ENCODE results near the gene DRAP1.

DNA sequence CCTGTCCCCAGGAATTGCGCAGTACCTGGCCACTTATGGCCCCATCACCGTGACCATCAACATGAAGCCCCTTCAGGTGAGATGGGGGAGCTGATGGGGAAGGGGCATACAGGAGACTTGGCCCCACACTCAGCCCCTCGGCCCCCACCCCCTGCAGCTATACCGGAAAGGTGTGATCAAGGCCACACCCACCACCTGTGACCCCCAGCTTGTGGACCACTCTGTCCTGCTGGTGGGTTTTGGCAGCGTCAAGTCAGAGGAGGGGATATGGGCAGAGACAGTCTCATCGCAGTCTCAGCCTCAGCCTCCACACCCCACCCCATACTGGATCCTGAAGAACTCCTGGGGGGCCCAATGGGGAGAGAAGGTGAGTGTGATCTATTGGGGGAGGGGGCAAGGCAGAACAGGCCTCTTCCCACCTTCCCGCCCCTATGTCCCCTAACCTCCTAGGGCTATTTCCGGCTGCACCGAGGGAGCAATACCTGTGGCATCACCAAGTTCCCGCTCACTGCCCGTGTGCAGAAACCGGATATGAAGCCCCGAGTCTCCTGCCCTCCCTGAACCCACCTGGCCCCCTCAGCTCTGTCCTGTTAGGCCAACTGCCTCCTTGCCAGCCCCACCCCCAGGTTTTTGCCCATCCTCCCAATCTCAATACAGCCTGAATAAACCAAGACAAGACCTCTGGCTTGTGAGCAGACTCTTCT is 36.0 kb upstream of the DRAP1 start:
- TF ChIP-seq, protein P1, sequence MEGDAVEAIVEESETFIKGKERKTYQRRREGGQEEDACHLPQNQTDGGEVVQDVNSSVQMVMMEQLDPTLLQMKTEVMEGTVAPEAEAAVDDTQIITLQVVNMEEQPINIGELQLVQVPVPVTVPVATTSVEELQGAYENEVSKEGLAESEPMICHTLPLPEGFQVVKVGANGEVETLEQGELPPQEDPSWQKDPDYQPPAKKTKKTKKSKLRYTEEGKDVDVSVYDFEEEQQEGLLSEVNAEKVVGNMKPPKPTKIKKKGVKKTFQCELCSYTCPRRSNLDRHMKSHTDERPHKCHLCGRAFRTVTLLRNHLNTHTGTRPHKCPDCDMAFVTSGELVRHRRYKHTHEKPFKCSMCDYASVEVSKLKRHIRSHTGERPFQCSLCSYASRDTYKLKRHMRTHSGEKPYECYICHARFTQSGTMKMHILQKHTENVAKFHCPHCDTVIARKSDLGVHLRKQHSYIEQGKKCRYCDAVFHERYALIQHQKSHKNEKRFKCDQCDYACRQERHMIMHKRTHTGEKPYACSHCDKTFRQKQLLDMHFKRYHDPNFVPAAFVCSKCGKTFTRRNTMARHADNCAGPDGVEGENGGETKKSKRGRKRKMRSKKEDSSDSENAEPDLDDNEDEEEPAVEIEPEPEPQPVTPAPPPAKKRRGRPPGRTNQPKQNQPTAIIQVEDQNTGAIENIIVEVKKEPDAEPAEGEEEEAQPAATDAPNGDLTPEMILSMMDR (IDR thresholded peaks at IDR 0.05) = no peak
- TF ChIP-seq ZNF416 (CRISPR knock-in tag; IDR thresholded peaks at IDR 0.05) (no peak), NR3C1 (CRISPR knock-in tag; conservative IDR thresholded peaks at IDR 0.05; ENCODE audit: low read depth) (no peak), SMAD3 (CRISPR knock-in tag; IDR thresholded peaks at IDR 0.05; ENCODE audit: borderline replicate concordance) (no peak), ZNF263 (CRISPR knock-in tag; IDR thresholded peaks at IDR 0.05; ENCODE audit: low read depth) (no peak), CREB1 (CRISPR knock-in tag; IDR thresholded peaks at IDR 0.05) (no peak), RELA (CRISPR knock-in tag; IDR thresholded peaks at IDR 0.05; ENCODE audit: borderline replicate concordance) (no peak), GRHL2 (CRISPR knock-in tag; IDR thresholded peaks at IDR 0.05; ENCODE audit: insufficient replicate concordance, severe bottlenecking) (no peak), JUN (CRISPR knock-in tag; IDR thresholded peaks at IDR 0.05) (no peak), FOXJ3 (CRISPR knock-in tag; IDR thresholded peaks at IDR 0.05; ENCODE audit: borderline replicate concordance) (no peak), IRF2 (CRISPR knock-in tag; IDR thresholded peaks at IDR 0.05; ENCODE audit: borderline replicate concordance, low read depth) (no peak), ZNF219 (CRISPR knock-in tag; IDR thresholded peaks at IDR 0.05; ENCODE audit: borderline replicate concordance) (no peak), SP1 (CRISPR knock-in tag; conservative IDR thresholded peaks at IDR 0.05) (no peak)
- TF ChIP-seq, protein P2, sequence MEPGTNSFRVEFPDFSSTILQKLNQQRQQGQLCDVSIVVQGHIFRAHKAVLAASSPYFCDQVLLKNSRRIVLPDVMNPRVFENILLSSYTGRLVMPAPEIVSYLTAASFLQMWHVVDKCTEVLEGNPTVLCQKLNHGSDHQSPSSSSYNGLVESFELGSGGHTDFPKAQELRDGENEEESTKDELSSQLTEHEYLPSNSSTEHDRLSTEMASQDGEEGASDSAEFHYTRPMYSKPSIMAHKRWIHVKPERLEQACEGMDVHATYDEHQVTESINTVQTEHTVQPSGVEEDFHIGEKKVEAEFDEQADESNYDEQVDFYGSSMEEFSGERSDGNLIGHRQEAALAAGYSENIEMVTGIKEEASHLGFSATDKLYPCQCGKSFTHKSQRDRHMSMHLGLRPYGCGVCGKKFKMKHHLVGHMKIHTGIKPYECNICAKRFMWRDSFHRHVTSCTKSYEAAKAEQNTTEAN (CRISPR knock-in tag; IDR thresholded peaks at IDR 0.05) = no peak
